Activated naive CD4-positive, alpha-beta T cell treated with anti-CD3 and anti-CD28 coated beads, Interleukin-2, amount 50 U/mL, for 24 hours (primary cell): ENCODE measurements around the gene IL22.

Source experiments
- H3K27ac Mint-ChIP-seq: one replicate; pipeline ENCODE4 v1.8.0; 2021; ENCODE audit warnings: mild to moderate bottlenecking, mixed read lengths
- H3K27me3 Mint-ChIP-seq: one replicate; pipeline ENCODE4 v1.8.0; 2021; ENCODE audit warnings: mixed read lengths
- H3K36me3 Mint-ChIP-seq: one replicate; pipeline ENCODE4 v1.8.0; 2021; ENCODE audit warnings: mixed read lengths
- H3K4me1 Mint-ChIP-seq: one replicate; pipeline ENCODE4 v1.8.0; 2021; ENCODE audit warnings: mixed read lengths
- H3K4me3 Mint-ChIP-seq: one replicate; pipeline ENCODE4 v1.8.0; 2021; ENCODE audit warnings: mild to moderate bottlenecking, mixed read lengths
- H3K9me3 Mint-ChIP-seq: one replicate; pipeline ENCODE4 v1.8.0; 2021; ENCODE audit warnings: mixed read lengths

The IL22 gene, protein sequence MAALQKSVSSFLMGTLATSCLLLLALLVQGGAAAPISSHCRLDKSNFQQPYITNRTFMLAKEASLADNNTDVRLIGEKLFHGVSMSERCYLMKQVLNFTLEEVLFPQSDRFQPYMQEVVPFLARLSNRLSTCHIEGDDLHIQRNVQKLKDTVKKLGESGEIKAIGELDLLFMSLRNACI

GRCh38 chr12:68253504-68253903, at the start of gene IL22:
IL22 (minus strand) TSS chr12:68253604; CDS start chr12:68253448, 156 bp downstream.
- Mint-ChIP-seq H3K9me3 (no peaks in the 10 kb centered on the region), H3K4me3 (no peak within 1 kb of the TSS), H3K4me1 (no peaks in the 10 kb centered on the region), H3K36me3 (no peaks in the 10 kb centered on the region), H3K27me3 (peaks cover 2% of the 10 kb centered on the region), H3K27ac (no peak within 1 kb of the TSS)

- no peak overlapping the region for H3K27ac Mint-ChIP-seq
- H3K4me3 Mint-ChIP-seq: no peak overlapping the region
- H3K4me1 Mint-ChIP-seq: no peaks in the 10 kb centered on the region
- no peaks in the 10 kb centered on the region for H3K27me3 Mint-ChIP-seq
- H3K36me3 Mint-ChIP-seq: peaks cover 42% of the 10 kb centered on the region
- peaks cover 5% of the 10 kb centered on the region for H3K9me3 Mint-ChIP-seq
These were observed 44.5 kb upstream of the IL22 start for GRCh38 chr12:68297929-68298328.

DNA sequence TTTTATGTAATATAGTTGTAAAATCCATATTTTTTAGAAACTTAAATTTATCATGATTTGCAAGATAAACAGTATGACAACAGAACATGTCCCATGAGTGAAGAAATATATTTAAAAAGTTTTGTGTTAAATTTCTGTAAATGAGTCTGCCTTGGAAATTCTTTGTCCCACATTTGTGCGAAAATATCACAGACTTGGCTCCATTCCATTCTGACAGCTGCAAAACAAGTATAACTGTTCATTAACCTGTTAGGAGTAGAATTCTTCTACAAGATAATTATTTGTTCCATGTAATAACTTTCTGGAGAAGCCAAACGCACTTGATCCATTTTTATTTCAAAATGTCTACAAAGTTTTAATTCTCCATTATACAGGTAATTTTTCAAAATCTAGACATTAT, 40.8 kb upstream of the IL22 start:
- no peak overlapping the region for H3K27ac Mint-ChIP-seq
- no peaks in the 10 kb centered on the region for H3K27me3 Mint-ChIP-seq
- no peak overlapping the region for H3K4me3 Mint-ChIP-seq
- peaks cover 32% of the 10 kb centered on the region for H3K4me1 Mint-ChIP-seq
- H3K36me3 Mint-ChIP-seq: peaks cover 15% of the 10 kb centered on the region
- H3K9me3 Mint-ChIP-seq: peaks cover under 1% of the 10 kb centered on the region

DNA sequence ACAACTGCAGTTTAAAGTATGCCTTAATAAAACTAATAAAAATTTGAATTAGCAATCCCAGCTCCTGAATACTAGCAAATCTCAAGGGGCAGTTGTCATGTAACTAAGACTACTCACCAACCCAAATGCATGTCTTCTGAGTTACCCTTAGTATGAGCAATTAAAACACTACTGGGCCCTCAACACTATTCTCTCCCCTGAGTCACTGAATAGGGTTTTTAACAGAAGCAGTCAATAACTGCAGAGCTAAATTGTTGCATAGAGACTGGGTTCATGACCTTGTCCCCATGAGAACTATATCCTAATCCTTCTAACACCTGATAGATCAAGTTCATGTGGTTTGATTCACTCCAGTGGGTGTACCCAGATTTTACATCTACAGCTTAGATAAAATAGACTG, 39.9 kb upstream of the IL22 start:
- Mint-ChIP-seq H3K27me3 (no peaks in the 10 kb centered on the region), H3K4me3 (no peak overlapping the region), H3K27ac (no peak overlapping the region), H3K36me3 (peaks cover 10% of the 10 kb centered on the region), H3K9me3 (no peaks in the 10 kb centered on the region), H3K4me1 (peaks cover 32% of the 10 kb centered on the region)

- Mint-ChIP-seq H3K36me3 (peaks cover 8% of the 10 kb centered on the region), H3K4me1 (peaks cover 32% of the 10 kb centered on the region), H3K4me3 (peak overlapping the region; percentile 1), H3K27me3 (no peaks in the 10 kb centered on the region), H3K27ac (no peak overlapping the region), H3K9me3 (no peaks in the 10 kb centered on the region)
These were observed 38.9 kb upstream of the IL22 start for GRCh38 chr12:68292151-68292943.

GRCh38 chr12:68291396-68292036, 38.1 kb upstream of the IL22 start:
- Mint-ChIP-seq H3K4me1 (peaks cover 32% of the 10 kb centered on the region), H3K4me3 (no peak overlapping the region), H3K36me3 (peaks cover 7% of the 10 kb centered on the region)

DNA sequence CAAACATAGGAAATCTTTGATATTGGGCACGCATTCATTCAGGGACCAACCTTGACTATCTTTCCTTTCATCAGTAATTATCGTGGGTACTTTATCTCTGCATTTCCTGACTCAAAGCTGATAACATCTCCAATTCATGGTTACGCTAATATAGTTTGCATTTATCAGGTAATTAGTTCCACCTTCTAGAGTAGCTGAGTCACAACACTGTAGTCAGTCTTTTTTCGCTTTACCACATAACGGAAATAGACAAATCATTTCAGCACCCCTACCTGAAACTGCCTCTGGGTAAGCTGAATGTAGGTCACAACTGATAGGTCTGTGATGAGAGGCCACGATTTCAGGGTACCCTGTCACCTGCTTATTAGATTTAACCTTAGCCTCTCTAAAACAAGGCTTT, 36.7 kb upstream of the IL22 start:
- H3K36me3 Mint-ChIP-seq: peaks cover 5% of the 10 kb centered on the region
- peaks cover 32% of the 10 kb centered on the region for H3K4me1 Mint-ChIP-seq
- peak overlapping the region; percentile 48 for H3K27ac Mint-ChIP-seq
- H3K27me3 Mint-ChIP-seq: no peaks in the 10 kb centered on the region
- peak overlapping the region; percentile 15 for H3K4me3 Mint-ChIP-seq
- no peaks in the 10 kb centered on the region for H3K9me3 Mint-ChIP-seq

More at GRCh38 chr12:68291396-68292036, 38.1 kb upstream of the IL22 start:
- H3K9me3 Mint-ChIP-seq: no peaks in the 10 kb centered on the region
- H3K27ac Mint-ChIP-seq: no peak overlapping the region
- no peaks in the 10 kb centered on the region for H3K27me3 Mint-ChIP-seq

DNA sequence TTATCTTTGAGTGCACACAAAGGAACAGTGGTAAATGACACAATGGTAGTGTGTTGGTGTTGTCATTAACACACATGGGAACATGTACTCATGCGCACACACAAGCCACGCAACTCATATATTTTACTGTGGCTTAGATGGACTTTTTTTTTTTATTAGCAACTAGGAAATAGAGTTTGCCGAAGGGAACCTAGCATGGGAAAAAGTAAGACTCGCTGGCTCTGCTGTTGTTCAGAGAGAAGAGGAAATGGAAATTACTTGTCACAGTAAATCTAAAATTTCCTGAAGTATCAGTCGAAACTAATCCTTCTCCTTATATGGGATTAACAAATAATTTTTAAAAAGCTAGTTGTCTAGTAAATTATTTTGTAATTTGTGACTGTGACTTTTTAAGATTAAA, 33.7 kb upstream of the IL22 start:
- H3K27me3 Mint-ChIP-seq: no peaks in the 10 kb centered on the region
- H3K4me1 Mint-ChIP-seq: peaks cover 27% of the 10 kb centered on the region
- H3K9me3 Mint-ChIP-seq: no peaks in the 10 kb centered on the region
- no peak overlapping the region for H3K27ac Mint-ChIP-seq
- no peak overlapping the region for H3K4me3 Mint-ChIP-seq
- no peaks in the 10 kb centered on the region for H3K36me3 Mint-ChIP-seq

GRCh38 chr12:68286396-68286795, 33.0 kb upstream of the IL22 start:
- no peaks in the 10 kb centered on the region for H3K9me3 Mint-ChIP-seq
- peaks cover 24% of the 10 kb centered on the region for H3K4me1 Mint-ChIP-seq
- no peak overlapping the region for H3K27ac Mint-ChIP-seq
- no peak overlapping the region for H3K4me3 Mint-ChIP-seq
- H3K27me3 Mint-ChIP-seq: no peaks in the 10 kb centered on the region
- no peaks in the 10 kb centered on the region for H3K36me3 Mint-ChIP-seq

DNA sequence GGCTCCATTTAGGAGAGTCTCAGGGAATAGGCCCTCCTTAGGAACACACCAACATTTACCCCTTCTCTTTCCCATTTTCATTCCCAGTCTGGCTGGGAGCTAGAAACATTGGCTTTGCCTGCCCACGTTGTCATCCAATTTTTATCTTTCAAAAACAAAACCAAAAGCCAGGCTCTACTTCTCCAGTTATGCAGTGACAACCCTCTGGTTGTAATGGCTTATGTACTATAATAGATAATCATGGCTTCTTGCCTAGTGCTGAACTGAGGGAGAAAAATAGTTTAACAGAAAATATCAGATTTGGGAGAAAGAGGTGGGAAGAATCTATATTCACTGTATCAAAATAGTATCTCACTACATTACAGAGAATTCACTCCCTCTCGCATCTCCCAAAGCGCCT, 32.1 kb upstream of the IL22 start:
- no peaks in the 10 kb centered on the region for H3K9me3 Mint-ChIP-seq
- no peaks in the 10 kb centered on the region for H3K27me3 Mint-ChIP-seq
- no peaks in the 10 kb centered on the region for H3K36me3 Mint-ChIP-seq
- no peak overlapping the region for H3K4me3 Mint-ChIP-seq
- peaks cover 19% of the 10 kb centered on the region for H3K4me1 Mint-ChIP-seq
- no peak overlapping the region for H3K27ac Mint-ChIP-seq

- H3K4me1 Mint-ChIP-seq: peaks cover 18% of the 10 kb centered on the region
- H3K27ac Mint-ChIP-seq: no peak overlapping the region
- no peaks in the 10 kb centered on the region for H3K9me3 Mint-ChIP-seq
- no peaks in the 10 kb centered on the region for H3K27me3 Mint-ChIP-seq
- H3K36me3 Mint-ChIP-seq: no peaks in the 10 kb centered on the region
- no peak overlapping the region for H3K4me3 Mint-ChIP-seq
These were observed 28.1 kb upstream of the IL22 start for GRCh38 chr12:68281322-68282077.

GRCh38 chr12:68280240-68280639, 26.8 kb upstream of the IL22 start:
- no peak overlapping the region for H3K4me3 Mint-ChIP-seq
- no peak overlapping the region for H3K27ac Mint-ChIP-seq
- no peaks in the 10 kb centered on the region for H3K27me3 Mint-ChIP-seq
- H3K36me3 Mint-ChIP-seq: no peaks in the 10 kb centered on the region
- no peaks in the 10 kb centered on the region for H3K9me3 Mint-ChIP-seq
- H3K4me1 Mint-ChIP-seq: peaks cover 23% of the 10 kb centered on the region

DNA sequence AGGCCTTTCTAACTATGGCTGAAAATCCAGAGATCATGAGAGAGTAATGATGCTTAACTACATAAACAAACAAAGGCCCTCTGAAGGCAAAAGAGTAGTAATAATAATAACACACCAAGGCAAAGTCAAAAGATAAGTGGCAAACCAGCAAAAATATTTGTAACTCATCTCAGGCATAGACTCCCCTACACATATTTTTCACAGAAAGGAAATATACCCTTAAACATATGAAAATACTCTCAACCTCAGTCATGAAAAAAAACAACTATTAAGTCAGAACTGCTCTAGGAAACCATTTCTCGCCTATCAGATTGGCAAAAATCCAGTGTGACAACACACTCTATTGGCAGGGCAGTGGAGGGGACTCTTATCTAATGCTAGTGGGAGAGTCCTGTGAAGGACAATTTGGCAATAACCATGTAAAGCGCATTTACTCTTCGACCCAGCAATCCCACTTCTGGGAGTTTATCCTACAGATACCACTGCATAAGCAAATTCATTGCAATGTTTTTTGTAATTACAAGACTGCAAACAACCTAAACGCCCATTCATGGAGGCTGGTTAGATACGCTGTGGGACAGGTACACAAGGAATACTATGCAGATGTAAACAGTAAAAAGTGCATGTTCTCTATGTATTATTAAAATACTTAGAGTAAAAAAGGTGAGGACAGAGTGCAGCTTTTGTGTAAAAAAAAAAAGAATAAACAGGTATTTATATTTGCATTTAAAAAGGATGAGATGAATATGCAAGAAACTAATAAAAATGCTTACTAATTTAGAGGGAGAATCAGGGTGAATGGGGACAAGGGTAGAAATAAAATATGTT, 26.0 kb upstream of the IL22 start:
- Mint-ChIP-seq H3K9me3 (no peaks in the 10 kb centered on the region), H3K4me1 (peaks cover 23% of the 10 kb centered on the region), H3K36me3 (no peaks in the 10 kb centered on the region), H3K4me3 (no peak overlapping the region), H3K27ac (no peak overlapping the region), H3K27me3 (no peaks in the 10 kb centered on the region)

DNA sequence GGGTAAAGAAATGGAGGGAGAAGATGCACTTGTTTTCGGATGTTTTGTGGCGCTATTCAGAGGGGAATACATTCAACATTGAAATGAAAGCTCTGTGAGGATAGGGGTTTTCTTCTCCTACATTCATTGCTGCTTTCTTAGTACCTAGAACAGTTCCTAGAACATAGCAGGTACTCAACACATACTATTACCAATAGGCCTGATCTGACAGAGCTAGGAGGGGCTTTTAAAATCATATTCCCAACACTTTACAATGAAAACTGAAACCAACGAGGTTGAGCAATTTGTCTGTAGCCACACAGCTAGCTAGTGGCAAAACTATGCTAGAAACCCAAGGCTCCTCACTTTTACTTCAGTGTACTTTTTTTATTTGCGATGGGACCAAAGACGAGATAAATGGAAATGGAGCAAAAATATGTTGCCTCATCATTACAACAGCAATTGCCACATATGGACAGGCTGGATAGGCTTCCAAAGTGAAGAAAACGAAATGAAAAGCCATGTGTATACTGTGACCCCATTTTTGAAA, 23.1 kb upstream of the IL22 start:
- no peak overlapping the region for H3K4me3 Mint-ChIP-seq
- H3K36me3 Mint-ChIP-seq: no peaks in the 10 kb centered on the region
- H3K9me3 Mint-ChIP-seq: no peaks in the 10 kb centered on the region
- peaks cover 20% of the 10 kb centered on the region for H3K4me1 Mint-ChIP-seq
- no peak overlapping the region for H3K27ac Mint-ChIP-seq
- H3K27me3 Mint-ChIP-seq: no peaks in the 10 kb centered on the region

DNA sequence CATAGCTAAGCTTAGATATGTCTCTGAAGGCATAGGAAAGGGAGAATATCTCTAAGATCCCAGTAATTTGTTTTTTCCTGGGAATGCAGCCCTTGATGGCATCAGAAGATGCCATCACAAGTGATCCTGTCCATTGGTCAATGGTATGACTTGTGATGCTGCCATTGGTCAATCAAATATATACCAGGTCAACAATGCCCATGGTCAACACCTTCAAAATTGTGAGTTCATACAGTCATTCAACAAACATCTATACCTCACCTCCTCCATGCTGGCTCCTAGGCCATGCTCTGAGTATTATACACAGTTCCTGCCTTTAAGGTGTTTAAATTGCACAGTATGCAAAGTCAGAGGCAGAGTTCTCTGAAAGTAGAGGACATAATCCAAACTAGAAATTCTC, 19.3 kb upstream of the IL22 start:
- Mint-ChIP-seq H3K4me1 (peaks cover 10% of the 10 kb centered on the region), H3K27ac (no peak overlapping the region), H3K27me3 (no peaks in the 10 kb centered on the region), H3K36me3 (no peaks in the 10 kb centered on the region), H3K4me3 (no peak overlapping the region), H3K9me3 (no peaks in the 10 kb centered on the region)
